A549 treated with CORT108297 at 1 μM for 4 hours (cell line): ENCODE measurements around the gene MARCKS. TPM values are rescaled to one million over a fixed set of nuclear protein-coding genes. Genes with fewer than 3 reads are reported as not detected.

Experiments used
- total RNA-seq: library from RNA; stranded (reverse); fragments of 200-300 nt; extraction: Qiagen RNA extraction; gene quantifications from 5 replicates; pipeline ENCODE4 v1.2.3, GENCODE V29; 2022

Gene MARCKS, protein sequence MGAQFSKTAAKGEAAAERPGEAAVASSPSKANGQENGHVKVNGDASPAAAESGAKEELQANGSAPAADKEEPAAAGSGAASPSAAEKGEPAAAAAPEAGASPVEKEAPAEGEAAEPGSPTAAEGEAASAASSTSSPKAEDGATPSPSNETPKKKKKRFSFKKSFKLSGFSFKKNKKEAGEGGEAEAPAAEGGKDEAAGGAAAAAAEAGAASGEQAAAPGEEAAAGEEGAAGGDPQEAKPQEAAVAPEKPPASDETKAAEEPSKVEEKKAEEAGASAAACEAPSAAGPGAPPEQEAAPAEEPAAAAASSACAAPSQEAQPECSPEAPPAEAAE
- total RNA-seq, result 15.3 to 26.3 TPM (median 21.8 TPM) in 5 replicates

GRCh38 chr6:113856625-113857555 lies at the start of gene MARCKS:
Gene MARCKS, plus strand, starts transcription at chr6:113857345. Its CDS starts 401 bp downstream, at chr6:113857746.

Other genes starting within 250 kb of the MARCKS start
- 77.9 to 106 TPM (median 83.3 TPM) in 5 replicates for gene HDAC2, start 113.8 kb downstream of the MARCKS start, total RNA-seq